HG03469 (cell line): ENCODE measurements around the gene TNIK.

Experiments used
- ATAC-seq: cut with Tn5 transposase; IDR thresholded peaks from one replicate; pipeline ENCODE4 v1.9.1; 2021; ENCODE audit warnings: mild to moderate bottlenecking, moderate library complexity, moderate number of reproducible peaks; ENCODE audit not compliant: unreplicated experiment

TNIK gene

DNA sequence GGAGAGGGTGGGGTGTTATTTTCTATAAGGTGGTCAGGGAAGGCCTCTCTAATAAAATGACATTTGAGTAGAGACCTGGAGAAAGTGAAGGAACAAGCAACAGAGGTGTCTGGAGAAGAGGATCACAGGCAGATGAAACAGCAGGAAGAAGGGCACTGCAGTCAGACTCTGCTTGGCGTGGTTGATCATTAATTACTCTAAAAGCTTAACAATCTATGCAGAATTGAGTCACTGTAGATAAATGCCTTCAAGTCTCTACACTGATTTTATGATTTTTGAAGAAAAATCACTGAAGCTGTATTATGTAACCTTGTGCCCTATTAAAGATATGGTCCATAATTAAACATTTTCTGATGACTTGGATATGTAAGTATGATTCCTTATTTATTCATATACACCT is 114.2 kb downstream of the TNIK start:
- no peak for ATAC-seq

DNA sequence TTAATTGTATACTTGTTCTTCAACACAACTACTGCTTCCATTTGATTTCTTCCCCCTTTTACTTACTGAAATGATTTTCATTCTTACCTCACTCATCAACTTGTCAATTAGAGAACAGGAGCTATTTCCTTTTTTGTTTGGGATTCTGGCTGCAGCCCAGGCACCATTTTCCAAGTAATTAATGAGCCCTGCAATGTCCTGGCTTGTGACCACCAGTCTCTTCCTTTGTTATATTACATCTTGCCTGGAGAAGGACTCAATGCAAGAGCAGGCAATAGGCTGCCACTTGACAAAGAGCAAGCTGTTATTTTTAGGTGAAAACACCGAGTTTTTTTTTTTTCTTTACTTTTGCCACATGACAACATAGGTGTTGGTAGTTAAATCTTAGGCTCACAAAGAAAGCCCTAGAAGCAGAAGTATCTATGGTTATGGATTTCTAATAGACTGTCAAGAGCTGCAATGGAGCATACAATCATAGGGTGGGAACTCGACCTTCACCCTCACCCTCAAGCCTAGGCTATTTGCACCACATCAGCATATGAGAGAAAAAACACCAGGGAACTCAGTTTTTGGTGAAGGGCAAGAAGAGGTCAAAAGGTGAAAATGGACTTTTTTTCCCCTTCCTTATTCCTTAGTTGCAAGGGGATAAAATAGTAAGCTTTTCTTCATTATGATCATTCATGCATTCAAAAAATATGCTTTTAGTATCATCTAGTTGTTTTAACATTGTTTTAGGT is 114.9 kb downstream of the TNIK start:
- no peak for ATAC-seq

DNA sequence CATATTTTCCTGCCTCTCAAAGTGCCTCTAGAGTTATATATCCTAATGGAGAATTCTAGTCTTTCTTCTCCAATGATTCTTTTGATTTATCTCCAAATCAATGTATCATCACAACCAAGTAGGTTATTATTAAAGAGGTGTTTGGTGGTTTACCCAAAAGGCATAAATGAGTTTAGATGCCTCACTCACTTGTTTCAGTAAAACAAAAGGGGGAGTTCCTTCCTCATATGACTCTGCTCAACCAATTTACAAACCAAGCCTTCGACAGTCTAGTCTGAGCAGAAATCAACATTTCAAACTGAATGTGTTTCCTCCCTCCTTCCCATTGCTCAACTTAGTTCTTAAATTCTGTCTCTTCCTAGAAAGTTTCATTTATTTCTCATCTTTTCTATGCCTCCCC is 116.5 kb downstream of the TNIK start:
- no peak for ATAC-seq

DNA sequence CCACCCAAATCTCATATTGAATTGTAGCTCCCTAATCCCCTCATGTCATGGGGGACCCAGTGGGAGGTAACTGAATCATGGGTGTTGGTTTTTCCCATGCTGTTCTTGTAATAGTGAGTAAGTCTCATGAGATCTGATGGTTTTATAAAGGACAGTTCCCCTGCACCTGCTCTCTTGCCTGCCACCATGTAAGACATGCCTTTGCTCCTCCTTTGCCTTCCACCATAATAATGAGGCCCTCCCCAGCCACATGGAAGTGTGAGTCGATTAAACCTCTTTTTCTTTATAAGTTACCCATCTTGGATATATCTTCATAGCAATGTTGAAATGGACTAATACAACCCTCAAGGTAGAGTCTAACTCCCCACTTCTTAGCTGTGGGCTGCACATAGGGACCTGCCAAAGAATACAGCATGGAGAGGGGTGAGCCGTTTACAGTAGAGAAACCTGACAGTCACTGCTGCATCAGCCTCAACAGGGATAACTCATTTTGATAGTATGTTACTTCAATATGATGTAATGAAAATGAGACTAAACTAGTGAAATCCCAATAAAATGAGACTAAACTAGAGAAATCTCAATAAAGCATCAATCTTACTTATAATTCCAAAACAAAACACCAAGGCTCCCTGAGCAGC is 117.3 kb downstream of the TNIK start:
- ATAC-seq: no peak

DNA sequence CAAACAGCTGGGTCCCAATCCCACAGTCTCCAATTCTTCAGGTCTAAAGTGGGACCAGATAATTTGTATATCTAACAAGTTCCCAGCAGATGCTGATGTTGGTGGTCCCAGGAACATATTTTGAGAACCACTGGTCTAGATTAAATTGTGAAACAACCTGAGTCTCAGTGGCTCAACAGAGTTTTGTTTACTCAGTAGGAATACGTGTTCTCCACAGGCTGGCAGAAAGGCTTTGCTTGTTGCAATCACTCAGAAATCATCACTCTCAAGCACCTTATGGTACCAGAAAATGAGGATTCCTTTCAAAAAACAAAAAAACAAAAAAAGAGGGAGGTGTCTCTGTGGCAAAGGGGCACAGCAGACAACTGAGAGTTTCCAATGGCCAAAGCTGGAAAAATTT is 118.0 kb downstream of the TNIK start:
- ATAC-seq: no peak

DNA sequence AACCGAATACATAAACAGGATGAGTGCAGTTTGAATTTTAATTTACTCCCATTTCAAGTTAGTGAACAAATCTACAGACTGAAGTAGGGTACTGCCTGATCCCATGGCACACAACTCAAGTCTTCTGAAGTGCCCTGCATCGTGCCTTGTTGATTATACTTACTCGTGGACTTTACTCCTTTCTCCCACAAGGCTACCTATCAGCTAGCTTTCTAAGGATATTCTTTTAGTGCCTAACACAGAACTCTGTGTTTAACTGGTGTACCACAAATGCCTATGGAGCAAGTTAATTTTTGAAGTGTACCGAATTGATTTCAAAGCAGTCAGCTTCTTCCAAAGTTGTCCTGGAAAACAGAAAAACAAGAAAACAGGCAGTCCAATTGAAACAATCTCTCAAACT is 119.8 kb downstream of the TNIK start:
- no peak for ATAC-seq

DNA sequence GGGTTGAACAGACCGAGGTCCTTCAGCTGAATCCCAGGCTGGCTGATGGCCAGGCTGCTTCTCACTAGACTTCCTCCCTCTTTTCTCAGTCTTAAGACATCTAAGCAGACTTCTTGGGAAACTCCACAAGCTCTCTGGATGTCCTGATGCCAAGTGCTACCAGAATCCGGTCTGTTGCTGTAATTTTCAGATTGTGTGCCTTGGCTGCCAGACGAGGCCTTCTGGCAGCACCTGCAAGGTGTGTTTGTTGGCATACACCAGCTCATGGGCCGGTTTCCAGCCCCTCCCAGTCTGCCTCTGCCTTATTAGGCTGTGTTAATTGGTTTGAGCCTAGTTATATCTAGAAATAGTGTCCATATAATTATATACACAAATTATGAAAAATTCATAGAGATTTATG is 120.6 kb downstream of the TNIK start:
- no peak for ATAC-seq

DNA sequence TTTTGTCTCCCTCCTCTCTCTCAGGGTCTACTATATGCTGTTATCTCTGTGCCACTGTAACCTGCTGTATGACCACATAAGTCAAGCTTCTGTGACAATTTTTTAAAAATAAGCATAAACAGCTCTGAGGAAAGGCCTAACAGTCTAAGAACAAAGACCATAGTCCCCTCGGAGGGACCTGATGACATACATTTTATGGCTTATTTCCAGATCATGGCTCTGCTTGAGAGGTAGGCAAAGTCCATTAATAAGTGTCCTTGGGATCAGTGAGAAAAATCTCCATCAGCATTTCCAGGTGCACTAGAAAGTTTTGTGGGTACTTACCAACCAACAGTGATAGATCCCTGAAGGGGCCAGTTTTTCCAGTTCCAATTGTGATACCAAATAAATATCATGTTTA is 123.8 kb downstream of the TNIK start:
- ATAC-seq: no peak

DNA sequence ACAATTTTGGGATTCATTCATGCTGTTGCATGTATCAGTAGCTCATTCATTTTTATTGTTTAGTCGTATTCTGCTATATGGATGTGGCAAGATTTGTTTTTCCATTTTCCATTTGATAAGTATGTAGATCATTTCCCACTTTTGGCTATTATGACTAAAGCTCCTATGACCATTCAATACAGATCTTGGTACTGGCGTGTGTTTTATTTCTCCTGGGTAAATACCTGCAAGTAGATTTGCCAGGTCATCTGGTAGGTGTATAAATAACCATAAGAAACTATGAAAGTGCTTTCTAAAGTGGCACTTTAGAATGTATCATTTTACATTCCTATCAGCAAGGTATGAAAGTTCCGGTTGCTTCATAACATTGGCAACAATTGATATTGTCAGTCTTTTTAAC is 124.6 kb downstream of the TNIK start:
- no peak for ATAC-seq

DNA sequence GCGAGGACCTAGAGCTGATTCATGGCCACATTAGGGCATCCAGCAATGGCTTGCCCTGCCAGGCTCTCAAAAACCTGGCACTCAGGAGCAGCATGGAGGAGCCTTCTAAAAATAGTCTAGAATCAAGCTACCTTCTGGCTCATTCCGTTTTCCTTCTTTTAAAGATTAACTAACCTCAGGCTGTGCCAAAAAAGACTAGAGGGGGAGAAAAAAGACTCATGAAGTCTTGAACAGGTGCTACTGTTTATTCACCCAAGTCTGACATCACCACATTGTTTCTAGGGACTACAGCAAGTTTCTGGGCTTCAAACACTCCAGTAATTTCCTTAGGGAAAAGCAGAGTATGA is 125.8 kb downstream of the TNIK start:
- no peak for ATAC-seq

DNA sequence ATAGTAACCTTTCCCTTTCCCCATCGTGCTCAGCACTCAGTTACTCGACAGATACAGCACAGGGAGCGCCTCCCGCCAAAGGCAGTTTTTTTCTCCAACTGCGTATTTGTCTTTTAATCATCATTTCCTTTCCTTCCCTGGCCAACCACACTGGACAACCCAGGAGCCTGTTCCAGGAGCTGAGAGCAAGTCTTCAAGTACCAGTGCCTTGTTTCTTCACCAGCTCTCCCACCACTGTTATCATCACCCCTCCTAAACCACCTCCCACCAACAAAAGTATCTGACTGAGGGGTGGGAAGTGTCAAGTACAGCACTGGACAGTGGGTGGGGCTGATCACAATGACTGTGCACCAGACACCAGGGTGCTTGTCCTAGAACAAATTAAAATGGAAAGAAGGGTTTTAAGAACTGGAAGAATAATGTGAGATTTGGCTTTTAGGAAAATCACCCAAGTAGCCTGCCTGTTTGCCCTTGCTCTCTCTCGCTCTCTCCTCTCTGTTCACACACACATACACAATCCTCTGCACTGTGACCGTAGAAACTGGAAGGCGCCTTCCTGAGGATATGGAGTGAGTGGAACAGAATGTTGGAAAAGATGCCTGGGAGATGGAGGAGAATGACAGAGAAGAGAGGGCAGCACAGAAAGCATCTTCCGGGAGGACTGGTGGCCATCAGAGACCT is 126.3 kb downstream of the TNIK start:
- ATAC-seq: no peak

DNA sequence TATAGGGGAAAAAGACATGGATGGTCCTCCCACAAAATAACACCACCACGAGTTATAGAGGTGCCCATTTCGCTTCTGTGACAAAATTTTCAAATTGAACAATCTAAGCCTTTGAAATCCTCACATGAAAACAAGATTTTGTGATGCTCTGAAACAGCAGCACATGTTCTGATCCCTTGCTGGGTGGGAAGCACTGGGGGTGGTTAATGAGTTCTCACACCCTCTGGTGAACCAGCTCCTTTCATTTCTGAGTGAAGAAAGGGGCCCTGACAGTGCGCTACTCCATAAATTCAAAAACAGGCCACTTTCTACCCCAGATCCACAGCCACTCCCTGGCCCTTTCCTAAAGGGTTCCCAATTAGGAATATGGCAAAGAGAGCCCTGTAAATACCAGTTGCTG is 129.3 kb downstream of the TNIK start:
- ATAC-seq: no peak

DNA sequence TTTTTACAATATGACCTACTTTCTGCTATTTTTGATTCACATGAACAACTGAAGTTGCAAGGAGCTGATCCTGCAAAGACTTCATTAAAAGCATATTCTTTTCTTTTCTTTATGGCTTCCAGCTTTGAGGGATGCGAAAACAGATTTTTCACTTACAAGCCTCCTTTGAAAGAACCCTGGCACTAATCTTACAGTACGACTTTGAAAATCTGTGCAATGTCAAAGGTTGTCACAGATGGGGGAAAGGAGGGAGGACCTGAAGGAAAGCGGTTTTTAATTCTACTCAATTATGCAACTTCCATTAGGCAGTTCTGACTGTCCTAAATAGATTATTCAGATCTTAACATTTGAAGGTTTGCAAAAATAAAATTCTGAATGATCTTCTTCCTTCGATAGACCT is 130.5 kb downstream of the TNIK start:
- ATAC-seq: no peak

DNA sequence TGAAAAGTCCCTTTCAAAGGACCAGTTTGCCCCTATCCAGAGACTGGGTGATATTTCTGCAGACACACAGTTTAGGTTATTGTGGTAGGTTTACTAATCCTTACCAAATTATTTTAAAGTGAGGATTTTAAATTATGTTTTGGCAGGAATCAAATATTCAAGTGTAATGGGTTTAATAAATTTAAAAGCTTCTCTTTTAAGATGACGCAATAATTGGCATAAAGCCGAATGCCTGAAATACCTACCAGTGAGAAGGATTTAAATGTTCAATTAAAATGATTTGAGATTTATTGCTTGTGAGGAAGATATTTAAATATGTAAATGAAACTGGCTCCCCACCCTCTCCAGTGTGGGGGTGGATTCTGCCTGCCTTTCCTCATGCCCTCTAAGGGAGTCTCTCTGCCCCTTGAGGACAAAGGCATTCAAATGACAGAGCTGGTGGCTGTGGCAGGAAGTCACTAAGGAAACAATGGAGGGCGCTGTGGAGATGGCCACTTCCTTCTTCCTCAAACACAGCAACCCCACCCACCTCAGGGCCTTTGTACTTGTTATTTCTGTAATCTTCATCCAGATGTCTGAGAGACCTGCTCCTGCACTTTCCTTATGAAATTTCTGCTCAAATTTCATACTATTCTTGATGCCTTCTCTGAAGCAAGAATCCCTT is 131.7 kb downstream of the TNIK start:
- no peak for ATAC-seq

DNA sequence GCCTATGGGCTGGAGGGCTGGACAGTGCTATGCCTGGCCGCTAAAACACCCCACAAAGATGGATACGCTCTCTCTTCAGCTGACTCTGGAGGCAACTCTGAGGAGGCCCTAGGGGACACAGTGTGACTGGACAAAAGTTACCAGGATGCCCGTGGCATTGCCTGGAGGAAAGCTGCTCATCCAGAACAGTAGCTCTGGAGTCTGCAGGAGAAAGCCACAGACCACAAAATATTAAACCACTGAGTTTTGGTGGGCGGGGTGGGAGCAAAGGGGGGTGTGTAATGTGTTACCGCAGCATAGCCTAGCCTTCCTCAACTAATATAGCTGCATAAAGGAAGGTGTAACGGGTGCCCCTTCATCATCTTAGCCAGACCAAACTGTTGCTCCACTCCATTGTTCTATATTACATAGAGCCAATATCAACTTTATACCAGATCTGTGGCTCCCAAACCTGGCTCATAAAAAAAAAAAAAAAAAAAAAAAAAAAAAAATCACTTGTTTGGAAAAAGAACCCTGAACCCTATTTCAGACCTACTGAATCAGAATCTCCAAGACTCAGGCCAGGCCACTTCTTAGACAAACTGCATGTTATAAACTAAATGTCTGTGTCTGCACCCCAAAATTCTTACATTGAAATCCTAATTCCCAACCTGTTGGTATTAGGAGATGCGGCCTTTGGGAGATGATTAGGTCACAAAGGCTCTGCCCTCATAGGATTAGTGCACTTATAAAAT is 132.6 kb downstream of the TNIK start:
- ATAC-seq: no peak

DNA sequence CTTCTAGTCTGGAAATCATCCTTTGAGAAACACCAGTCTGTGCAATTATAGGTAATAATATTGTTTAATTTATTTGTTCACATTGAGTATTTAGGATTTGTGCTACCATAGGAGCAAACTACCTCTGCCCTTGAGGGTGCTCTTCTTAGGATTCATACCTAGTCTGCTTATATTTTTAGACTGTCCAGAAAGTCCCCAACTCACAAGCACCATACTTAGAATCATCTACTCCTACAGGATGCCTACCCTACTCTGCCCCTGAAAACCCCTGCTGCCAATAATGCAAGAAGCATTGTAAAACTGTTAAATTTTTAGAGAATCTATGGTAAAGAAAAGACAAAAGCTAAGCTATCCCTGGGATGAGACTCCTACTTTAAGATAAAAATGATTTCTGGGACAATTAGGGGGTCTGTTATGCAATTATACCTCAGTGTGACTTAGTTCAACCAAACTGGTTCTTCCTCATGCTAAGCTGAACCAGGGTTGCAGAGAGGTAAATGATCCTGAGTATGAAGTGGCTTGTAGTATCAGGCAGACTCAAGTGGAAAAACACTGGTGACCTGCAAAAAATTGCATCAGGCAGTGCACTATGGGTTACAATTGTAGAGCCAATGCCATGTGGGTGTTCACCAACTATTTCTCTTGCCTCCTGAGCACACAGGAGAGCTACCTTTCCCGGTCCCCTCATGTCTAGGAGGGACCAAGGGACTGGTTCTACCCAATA is 133.3 kb downstream of the TNIK start:
- ATAC-seq: no peak

DNA sequence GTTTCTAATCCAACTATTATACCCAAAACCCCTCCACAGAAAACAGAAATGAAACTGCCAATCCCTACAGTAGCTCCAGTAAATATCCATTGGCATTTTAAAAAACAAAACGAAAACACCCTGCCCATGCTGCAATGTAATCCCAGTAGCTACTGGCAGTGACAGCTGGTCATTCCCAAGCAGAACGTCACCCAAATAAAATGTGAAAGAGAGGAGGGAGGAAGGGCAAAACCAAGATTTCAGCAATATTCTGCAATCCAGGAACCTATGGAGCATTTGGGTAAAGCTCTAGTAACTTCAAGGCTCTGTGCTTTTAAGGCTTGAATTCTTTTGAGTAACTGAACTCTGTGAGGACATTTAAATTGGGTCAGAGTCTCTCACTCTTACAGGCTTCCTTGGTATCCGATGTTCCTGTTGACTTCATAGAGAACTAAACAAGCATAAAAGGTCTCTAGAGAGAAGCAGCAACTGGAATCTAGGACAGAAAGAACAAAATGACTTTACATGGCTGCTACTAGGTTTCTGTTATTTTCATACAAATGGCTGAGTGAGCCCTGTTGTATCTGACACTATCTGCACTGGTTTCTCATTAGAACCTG is 136.2 kb downstream of the TNIK start:
- no peak for ATAC-seq

DNA sequence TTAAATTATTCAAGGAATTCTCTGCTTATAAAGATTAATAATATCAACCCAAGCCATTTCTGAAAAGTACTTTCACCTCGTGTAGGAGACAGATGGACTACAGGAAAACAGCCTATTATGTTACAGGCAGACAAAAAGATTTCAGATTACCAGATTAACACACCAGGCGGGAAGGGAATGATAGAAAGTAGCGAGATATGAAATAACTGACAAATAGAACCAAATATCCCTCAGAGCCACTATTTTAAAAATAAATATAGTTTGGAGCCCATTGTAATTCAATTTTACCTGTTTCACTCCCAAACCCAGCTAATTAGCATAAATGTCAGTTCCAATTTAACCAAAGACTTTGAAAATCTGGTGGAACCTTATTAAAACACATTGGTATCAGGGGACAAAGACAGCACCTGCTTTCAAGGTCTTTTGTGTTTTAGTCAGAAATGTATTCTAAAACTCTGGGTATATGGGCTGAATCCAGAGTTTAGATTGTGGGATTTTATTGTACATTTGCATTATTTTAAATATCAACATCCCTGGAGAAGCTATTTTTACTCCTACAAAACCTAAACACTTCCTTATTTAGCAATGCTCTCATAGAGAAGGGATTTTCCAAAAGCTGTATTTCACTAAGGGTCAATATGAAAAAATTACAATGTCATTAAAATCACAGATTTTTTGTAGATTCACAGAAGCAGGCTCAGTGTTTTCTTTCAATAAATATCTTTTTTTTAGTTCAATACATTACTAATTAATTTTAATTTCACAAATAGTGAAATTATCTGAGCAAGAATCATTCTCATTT is 138.4 kb downstream of the TNIK start:
- no peak for ATAC-seq
